Ovary (tissue), 3 donors: ENCODE results near the gene TEAD3.

Source experiments
- EP300 ChIP-seq: sonication (generic); formaldehyde crosslinking; IDR thresholded peaks from one replicate; pipeline ENCODE4 v1.6.1; 2017; ENCODE audit warnings: antibody characterized with exemption
- POLR2A ChIP-seq: fragments of 450-650 bp; IDR thresholded peaks from one replicate; pipeline ENCODE4 v1.6.1; 2017; ENCODE audit warnings: antibody characterized with exemption, mild to moderate bottlenecking, moderate library complexity
- TF ChIP-seq, protein P1 (sequence below), 3 donors: fragments of 450-650 bp in 2 of 3; fragments of 200-600 bp in 1 of 3; IDR thresholded peaks; one replicate each; pipeline versions ENCODE4 v1.5.1 to v1.8.0; 2016 to 2022; ENCODE audit warnings: antibody characterized with exemption in 3 of 3, mild to moderate bottlenecking in 1 of 3
- donor health status: DM: no; HTN: no; CAD: no.

DNA sequence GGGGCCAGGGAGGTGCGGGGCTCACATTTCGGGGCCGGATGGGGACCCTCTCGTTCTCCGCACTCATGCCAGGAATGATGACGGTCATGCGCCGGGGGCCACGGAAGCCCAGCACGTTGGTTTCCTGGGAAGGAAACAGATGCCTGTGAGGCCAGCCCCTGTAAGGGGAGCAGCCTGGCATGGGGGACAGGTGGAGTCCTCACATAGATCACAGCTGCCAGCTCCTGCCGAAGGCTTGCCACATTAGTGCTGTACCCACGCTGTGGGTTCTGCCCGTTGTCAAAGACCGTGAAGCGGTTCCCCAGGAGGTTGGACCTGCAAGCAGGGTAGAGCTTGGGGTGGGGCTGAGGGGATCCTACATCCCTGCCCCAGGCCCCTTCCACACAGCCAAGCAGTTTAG, 6.7 kb upstream of the TEAD3 start:
- TF ChIP-seq POLR2A (no peak), EP300 (no peak)
- TF ChIP-seq, protein P1, sequence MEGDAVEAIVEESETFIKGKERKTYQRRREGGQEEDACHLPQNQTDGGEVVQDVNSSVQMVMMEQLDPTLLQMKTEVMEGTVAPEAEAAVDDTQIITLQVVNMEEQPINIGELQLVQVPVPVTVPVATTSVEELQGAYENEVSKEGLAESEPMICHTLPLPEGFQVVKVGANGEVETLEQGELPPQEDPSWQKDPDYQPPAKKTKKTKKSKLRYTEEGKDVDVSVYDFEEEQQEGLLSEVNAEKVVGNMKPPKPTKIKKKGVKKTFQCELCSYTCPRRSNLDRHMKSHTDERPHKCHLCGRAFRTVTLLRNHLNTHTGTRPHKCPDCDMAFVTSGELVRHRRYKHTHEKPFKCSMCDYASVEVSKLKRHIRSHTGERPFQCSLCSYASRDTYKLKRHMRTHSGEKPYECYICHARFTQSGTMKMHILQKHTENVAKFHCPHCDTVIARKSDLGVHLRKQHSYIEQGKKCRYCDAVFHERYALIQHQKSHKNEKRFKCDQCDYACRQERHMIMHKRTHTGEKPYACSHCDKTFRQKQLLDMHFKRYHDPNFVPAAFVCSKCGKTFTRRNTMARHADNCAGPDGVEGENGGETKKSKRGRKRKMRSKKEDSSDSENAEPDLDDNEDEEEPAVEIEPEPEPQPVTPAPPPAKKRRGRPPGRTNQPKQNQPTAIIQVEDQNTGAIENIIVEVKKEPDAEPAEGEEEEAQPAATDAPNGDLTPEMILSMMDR (IDR thresholded peaks at IDR 0.05), result no peak
